ENCODE data around the gene GLOD4. TPM values are rescaled to one million over a fixed set of nuclear protein-coding genes. Genes with fewer than 3 reads are reported as not detected.

The GLOD4 gene
- total RNA-seq, 1 experiment from 2014 or later = 69.7 TPM

DNA sequence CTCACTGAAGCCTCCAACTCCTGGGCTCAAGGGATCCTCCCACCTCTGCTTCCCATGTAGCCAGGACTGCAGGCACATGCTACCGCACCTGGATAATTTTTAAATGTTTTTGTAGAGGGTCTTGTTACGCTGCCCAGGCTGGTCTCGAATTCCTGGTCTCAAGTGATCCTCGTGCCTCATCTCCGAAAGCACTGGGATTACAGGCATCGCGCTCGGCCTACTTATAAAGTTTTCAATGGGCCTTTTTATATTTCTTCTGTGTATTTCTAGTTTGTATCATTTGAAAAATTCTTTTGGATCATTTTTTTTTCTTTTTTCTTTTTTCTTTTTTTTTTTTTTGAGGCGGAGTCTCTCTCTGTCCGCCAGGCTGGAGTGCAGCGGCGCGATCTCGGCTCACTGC, 57.0 kb downstream of the GLOD4 start:
- TF ChIP-seq, protein P1, sequence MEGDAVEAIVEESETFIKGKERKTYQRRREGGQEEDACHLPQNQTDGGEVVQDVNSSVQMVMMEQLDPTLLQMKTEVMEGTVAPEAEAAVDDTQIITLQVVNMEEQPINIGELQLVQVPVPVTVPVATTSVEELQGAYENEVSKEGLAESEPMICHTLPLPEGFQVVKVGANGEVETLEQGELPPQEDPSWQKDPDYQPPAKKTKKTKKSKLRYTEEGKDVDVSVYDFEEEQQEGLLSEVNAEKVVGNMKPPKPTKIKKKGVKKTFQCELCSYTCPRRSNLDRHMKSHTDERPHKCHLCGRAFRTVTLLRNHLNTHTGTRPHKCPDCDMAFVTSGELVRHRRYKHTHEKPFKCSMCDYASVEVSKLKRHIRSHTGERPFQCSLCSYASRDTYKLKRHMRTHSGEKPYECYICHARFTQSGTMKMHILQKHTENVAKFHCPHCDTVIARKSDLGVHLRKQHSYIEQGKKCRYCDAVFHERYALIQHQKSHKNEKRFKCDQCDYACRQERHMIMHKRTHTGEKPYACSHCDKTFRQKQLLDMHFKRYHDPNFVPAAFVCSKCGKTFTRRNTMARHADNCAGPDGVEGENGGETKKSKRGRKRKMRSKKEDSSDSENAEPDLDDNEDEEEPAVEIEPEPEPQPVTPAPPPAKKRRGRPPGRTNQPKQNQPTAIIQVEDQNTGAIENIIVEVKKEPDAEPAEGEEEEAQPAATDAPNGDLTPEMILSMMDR (IDR thresholded peaks at IDR 0.05; ENCODE audit: insufficient read depth in 1 of 2, low read depth in 1 of 2, low read length in 1 of 2, severe bottlenecking in 1 of 2, unreplicated experiment in 1 of 2) = no peak
- CTCF ChIA-PET = interaction anchor here (0.5 kb wide), 1 partner anchor 18 kb away, joined by 3 read pairs; no protein-coding TSS in a partner anchor
- H3K27me3 ChIP-seq (replicated peaks; ENCODE audit: control insufficient read depth, insufficient read depth, low read length) = no peaks in the 10 kb centered on the region
- Mint-ChIP-seq H3K27me3 (ENCODE audit: insufficient read depth, unreplicated experiment) (no peaks in the 10 kb centered on the region), H3K4me3 (ENCODE audit: unreplicated experiment) (no peak overlapping the region), H3K36me3 (ENCODE audit: insufficient read depth, unreplicated experiment) (no peaks in the 10 kb centered on the region), H3K27ac (ENCODE audit: unreplicated experiment) (no peak overlapping the region), H3K9me3 (ENCODE audit: unreplicated experiment) (no peaks in the 10 kb centered on the region), H3K4me1 (ENCODE audit: low read depth, unreplicated experiment) (peaks cover 7% of the 10 kb centered on the region)
- no peak overlapping the region for H3K4me3 ChIP-seq (ENCODE audit: low read depth, low read length)
- POLR2A ChIA-PET = no interaction called here
- H3K4me1 ChIP-seq = no peaks in the 10 kb centered on the region
- H3K36me3 ChIP-seq (ENCODE audit: control insufficient read depth, insufficient read depth, low read length) = no peaks in the 10 kb centered on the region
- H3K9me3 ChIP-seq = no peaks in the 10 kb centered on the region
- BruUV-seq (replicated peaks) = no TSS peak
- DNase-seq = no peak
- intact Hi-C loops (cut with micrococcal nuclease; ENCODE audit: unreplicated experiment) = no loop called here

DNA sequence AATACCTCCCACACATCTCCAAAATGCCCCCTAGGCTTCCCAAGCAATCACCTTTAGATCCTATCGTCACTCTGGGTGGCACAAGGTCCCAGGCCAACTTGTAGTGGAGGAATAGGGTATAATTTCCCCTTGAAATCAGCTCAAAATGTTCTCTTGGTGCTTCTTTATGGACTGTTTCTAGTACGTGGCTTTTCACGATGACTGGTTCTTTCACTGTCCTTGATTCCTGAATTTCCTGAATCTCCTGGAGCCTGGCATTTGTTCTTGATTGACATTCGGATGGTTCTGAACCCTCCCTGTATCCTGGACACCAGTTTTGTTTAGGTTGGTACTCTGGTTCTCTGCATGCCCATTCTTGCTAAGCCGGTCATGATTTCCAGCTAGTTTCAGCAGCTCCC, 60.5 kb downstream of the GLOD4 start:
- BruUV-seq (replicated peaks) = no TSS peak

DNA sequence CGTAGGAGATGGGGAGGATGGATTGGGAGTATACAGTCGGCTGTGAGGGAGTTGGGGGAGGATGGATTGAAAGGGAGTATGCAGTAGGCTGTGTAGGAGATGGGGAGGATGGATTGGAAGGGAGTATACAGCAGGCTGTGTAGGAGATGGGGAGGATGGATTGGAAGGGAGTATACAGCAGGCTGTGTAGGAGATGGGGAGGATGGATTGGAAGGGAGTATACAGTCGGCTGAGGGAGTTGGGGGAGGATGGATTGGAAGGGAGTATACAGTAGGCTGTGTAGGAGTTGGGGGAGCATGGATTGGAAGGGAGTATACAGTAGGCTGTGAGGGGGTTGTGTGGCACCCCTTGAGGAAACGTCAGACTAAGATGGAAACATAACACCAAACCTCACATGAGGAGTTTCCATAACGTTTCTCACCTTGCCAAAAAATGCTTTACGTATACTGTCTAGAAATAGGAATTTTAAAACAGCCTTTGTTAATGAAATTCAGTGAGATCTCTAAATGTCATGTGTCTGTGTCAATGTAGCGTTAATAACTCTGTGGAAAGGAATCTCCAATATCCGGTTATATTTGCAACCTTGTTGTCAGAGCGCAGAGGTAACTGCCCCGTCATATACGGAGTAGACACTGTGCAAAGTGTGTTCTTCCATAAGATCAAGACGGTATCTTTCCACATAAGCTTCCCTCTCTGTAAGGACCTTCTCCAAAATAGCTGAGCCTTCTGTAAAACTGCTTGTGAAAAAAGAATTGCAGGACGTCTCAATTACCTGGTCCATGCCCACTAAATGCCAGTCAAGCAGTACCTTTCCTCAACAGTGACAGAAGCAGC, 61.2 kb downstream of the GLOD4 start:
- H3K4me3 Mint-ChIP-seq (ENCODE audit: unreplicated experiment) = no peak overlapping the region
- H3K4me3 ChIP-seq (ENCODE audit: low read depth, low read length) = no peak overlapping the region
- no peaks in the 10 kb centered on the region for H3K27me3 ChIP-seq (replicated peaks; ENCODE audit: control insufficient read depth, insufficient read depth, low read length)
- no peaks in the 10 kb centered on the region for H3K36me3 ChIP-seq (ENCODE audit: control insufficient read depth, insufficient read depth, low read length)
- POLR2A ChIA-PET = no interaction called here
- intact Hi-C loops (cut with micrococcal nuclease; ENCODE audit: unreplicated experiment) = no loop called here
- no peak for DNase-seq
- H3K4me1 ChIP-seq = no peaks in the 10 kb centered on the region
- H3K36me3 Mint-ChIP-seq (ENCODE audit: insufficient read depth, unreplicated experiment) = no peaks in the 10 kb centered on the region
- CTCF ChIA-PET = interaction anchor here (0.6 kb wide), 1 partner anchor 32 kb away, joined by 3 read pairs; no protein-coding TSS in a partner anchor
- no peak overlapping the region for H3K27ac Mint-ChIP-seq (ENCODE audit: unreplicated experiment)
- no peaks in the 10 kb centered on the region for H3K4me1 Mint-ChIP-seq (ENCODE audit: low read depth, unreplicated experiment)
- no peaks in the 10 kb centered on the region for H3K27me3 Mint-ChIP-seq (ENCODE audit: insufficient read depth, unreplicated experiment)
- TF ChIP-seq, protein P1 (IDR thresholded peaks at IDR 0.05; ENCODE audit: insufficient read depth in 1 of 2, low read depth in 1 of 2, low read length in 1 of 2, severe bottlenecking in 1 of 2, unreplicated experiment in 1 of 2) = no peak
- no TSS peak for BruUV-seq (replicated peaks)
- no peaks in the 10 kb centered on the region for H3K9me3 Mint-ChIP-seq (ENCODE audit: unreplicated experiment)
- no peaks in the 10 kb centered on the region for H3K9me3 ChIP-seq

More for the DNA sequence above, 60.5 kb downstream of the GLOD4 start:
- no peak overlapping the region for H3K27ac Mint-ChIP-seq (ENCODE audit: unreplicated experiment)
- H3K4me1 Mint-ChIP-seq (ENCODE audit: low read depth, unreplicated experiment) = no peaks in the 10 kb centered on the region
- no peaks in the 10 kb centered on the region for H3K27me3 Mint-ChIP-seq (ENCODE audit: insufficient read depth, unreplicated experiment)
- ChIA-PET CTCF (interaction anchor here (0.6 kb wide), 1 partner anchor 31 kb away, joined by 3 read pairs; no protein-coding TSS in a partner anchor), POLR2A (no interaction called here)
- no peaks in the 10 kb centered on the region for H3K9me3 Mint-ChIP-seq (ENCODE audit: unreplicated experiment)
- H3K4me3 Mint-ChIP-seq (ENCODE audit: unreplicated experiment) = no peak overlapping the region
- H3K36me3 ChIP-seq (ENCODE audit: control insufficient read depth, insufficient read depth, low read length) = no peaks in the 10 kb centered on the region
- no peak overlapping the region for H3K4me3 ChIP-seq (ENCODE audit: low read depth, low read length)
- intact Hi-C loops (cut with micrococcal nuclease; ENCODE audit: unreplicated experiment) = no loop called here
- TF ChIP-seq, protein P1 (IDR thresholded peaks at IDR 0.05; ENCODE audit: insufficient read depth in 1 of 2, low read depth in 1 of 2, low read length in 1 of 2, severe bottlenecking in 1 of 2, unreplicated experiment in 1 of 2) = no peak
- no peaks in the 10 kb centered on the region for H3K9me3 ChIP-seq
- H3K4me1 ChIP-seq = no peaks in the 10 kb centered on the region
- H3K27me3 ChIP-seq (replicated peaks; ENCODE audit: control insufficient read depth, insufficient read depth, low read length) = no peaks in the 10 kb centered on the region
- no peak for DNase-seq
- H3K36me3 Mint-ChIP-seq (ENCODE audit: insufficient read depth, unreplicated experiment) = no peaks in the 10 kb centered on the region

Data from Caco-2 (cell line).